Neural progenitor cell (in vitro differentiated cells): ENCODE results near the gene TAF4B.

ENCODE experiments used
- EZH2 ChIP-seq: fragments of 200-600 bp; sonication (generic); IDR thresholded peaks from 2 replicates; pipeline ENCODE4 v1.6.1; 2017; ENCODE audit warnings: antibody characterized with exemption, mild to moderate bottlenecking, moderate library complexity
- EZH2phosphoT487 ChIP-seq: fragments of 200-600 bp; sonication (generic); IDR thresholded peaks from 2 replicates; pipeline ENCODE4 v1.6.1; 2017; ENCODE audit warnings: antibody characterized with exemption
- TF ChIP-seq, protein P1 (sequence below): fragments of 200-600 bp; sonication (generic); IDR thresholded peaks from 2 replicates; pipeline ENCODE4 v1.5.1; 2017; ENCODE audit warnings: antibody characterized with exemption, mild to moderate bottlenecking

DNA sequence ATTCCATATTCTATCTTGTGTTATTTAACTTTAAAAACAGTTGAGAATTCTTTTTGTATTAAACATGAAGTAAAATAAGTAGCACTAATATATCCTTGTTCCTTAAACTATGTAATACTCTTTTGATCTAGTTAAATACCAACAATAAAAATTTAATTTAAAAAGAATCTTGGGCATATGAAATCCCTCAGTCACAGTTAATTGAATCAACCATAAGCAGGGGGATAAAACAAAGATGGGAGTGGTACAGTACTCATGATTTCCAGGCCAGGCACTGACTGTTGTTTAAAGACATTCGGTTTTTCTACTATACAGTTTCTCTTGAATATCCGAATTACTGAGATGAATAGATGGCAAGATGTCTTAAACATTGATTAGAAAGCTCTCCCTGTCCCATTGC, 99.5 kb downstream of the TAF4B start:
- TF ChIP-seq, protein P1, sequence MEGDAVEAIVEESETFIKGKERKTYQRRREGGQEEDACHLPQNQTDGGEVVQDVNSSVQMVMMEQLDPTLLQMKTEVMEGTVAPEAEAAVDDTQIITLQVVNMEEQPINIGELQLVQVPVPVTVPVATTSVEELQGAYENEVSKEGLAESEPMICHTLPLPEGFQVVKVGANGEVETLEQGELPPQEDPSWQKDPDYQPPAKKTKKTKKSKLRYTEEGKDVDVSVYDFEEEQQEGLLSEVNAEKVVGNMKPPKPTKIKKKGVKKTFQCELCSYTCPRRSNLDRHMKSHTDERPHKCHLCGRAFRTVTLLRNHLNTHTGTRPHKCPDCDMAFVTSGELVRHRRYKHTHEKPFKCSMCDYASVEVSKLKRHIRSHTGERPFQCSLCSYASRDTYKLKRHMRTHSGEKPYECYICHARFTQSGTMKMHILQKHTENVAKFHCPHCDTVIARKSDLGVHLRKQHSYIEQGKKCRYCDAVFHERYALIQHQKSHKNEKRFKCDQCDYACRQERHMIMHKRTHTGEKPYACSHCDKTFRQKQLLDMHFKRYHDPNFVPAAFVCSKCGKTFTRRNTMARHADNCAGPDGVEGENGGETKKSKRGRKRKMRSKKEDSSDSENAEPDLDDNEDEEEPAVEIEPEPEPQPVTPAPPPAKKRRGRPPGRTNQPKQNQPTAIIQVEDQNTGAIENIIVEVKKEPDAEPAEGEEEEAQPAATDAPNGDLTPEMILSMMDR: no peak
- TF ChIP-seq EZH2phosphoT487: no peak
- TF ChIP-seq EZH2: no peak
